Calu3 (cell line): ENCODE results near the gene PREP. TPM values are rescaled to one million over a fixed set of nuclear protein-coding genes. Genes with fewer than 3 reads are reported as not detected.

Experiments
- BruUV-seq: library from RNA; stranded (reverse); fragments of 400-500 nt; replicated peaks from 2 replicates; lab custom pipeline; 2021; lab: Mats Ljungman, UMichigan
- CTCF ChIA-PET: fragments of 300-600 bp; sonication (Branson Sonifier 250); formaldehyde crosslinking; loops from one replicate; lab custom pipeline; 2022; ENCODE audit warnings: antibody characterized with exemption; lab: Charles Lee
- DNase-seq: peaks from one replicate; pipeline ENCODE4 v3.0.0; 2022
- H3K27ac Mint-ChIP-seq: one replicate; pipeline ENCODE4 v1.8.0; 2022; ENCODE audit warnings: mixed read lengths; ENCODE audit not compliant: unreplicated experiment
- H3K27me3 Mint-ChIP-seq: one replicate; pipeline ENCODE4 v1.8.0; 2022; ENCODE audit warnings: mixed read lengths; ENCODE audit not compliant: unreplicated experiment
- H3K36me3 Mint-ChIP-seq: one replicate; pipeline ENCODE4 v1.8.0; 2022; ENCODE audit warnings: mild to moderate bottlenecking, moderate library complexity, mixed read lengths; ENCODE audit not compliant: insufficient read depth, unreplicated experiment
- H3K4me1 Mint-ChIP-seq: one replicate; pipeline ENCODE4 v1.8.0; 2022; ENCODE audit warnings: mild to moderate bottlenecking, low read depth, mixed read lengths; ENCODE audit not compliant: unreplicated experiment
- H3K4me3 Mint-ChIP-seq: one replicate; pipeline ENCODE4 v1.8.0; 2022; ENCODE audit warnings: mild to moderate bottlenecking, low read depth, moderate library complexity, mixed read lengths; ENCODE audit not compliant: unreplicated experiment
- H3K9me3 Mint-ChIP-seq: one replicate; pipeline ENCODE4 v1.8.0; 2022; ENCODE audit warnings: low read depth, mixed read lengths; ENCODE audit not compliant: unreplicated experiment
- CTCF ChIP-seq: fragments of 200-600 bp; IDR thresholded peaks from one replicate; pipeline ENCODE4 v1.8.0; 2022; ENCODE audit warnings: antibody characterized with exemption; ENCODE audit not compliant: unreplicated experiment
- intact Hi-C: fragments of 100-400 bp; cut with micrococcal nuclease; formaldehyde crosslinking; loops from one replicate; pipeline ENCODE4 v1.10.0; 2022; ENCODE audit not compliant: unreplicated experiment
- total RNA-seq: library from RNA; stranded (reverse); gene quantifications from 2 replicates; pipeline ENCODE4 v1.2.3, GENCODE V29; 2022

PREP gene
- total RNA-seq, 1 experiment from 2014 or later = 70.4 TPM

DNA sequence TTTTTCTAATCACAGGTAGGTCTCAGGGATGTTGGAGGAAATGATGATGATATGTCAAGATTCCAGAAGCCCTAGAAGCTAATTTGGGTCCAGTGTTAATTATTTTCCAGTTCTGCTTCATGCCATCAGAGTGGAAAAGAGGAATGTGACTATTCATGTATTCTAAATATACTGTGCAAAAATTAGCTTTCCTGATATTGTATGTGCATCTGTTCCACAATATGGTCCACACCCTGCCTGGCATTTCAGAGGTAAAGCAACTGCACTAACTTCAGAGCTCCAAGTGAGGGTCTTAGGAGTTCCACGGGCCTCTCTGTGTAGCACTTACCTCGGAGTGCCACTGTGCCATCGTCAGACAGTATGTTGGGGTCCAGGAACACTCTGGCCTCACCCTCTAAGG lies 27.1 kb downstream of the PREP start:
- TF ChIP-seq CTCF = no peak
- CTCF ChIA-PET = interaction anchor here (0.6 to 0.7 kb wide), 2 partner anchors 27 to 265 kb away, joined by 3 read pairs; partner anchors contain the start of gene PREP
- H3K27ac Mint-ChIP-seq = peak overlapping the region; percentile 88
- no peaks in the 10 kb centered on the region for H3K27me3 Mint-ChIP-seq
- BruUV-seq = no TSS peak
- intact Hi-C loops = no loop called here
- H3K4me3 Mint-ChIP-seq = no peak overlapping the region
- H3K9me3 Mint-ChIP-seq = no peaks in the 10 kb centered on the region
- DNase-seq = no peak
- H3K4me1 Mint-ChIP-seq = peaks cover 67% of the 10 kb centered on the region
- peaks cover 58% of the 10 kb centered on the region for H3K36me3 Mint-ChIP-seq

GRCh38 chr6:105374010-105374420 lies 28.9 kb downstream of the PREP start:
- Mint-ChIP-seq H3K27me3 (no peaks in the 10 kb centered on the region), H3K9me3 (no peaks in the 10 kb centered on the region), H3K27ac (peak overlapping the region; percentile 92), H3K4me3 (no peak overlapping the region), H3K36me3 (peaks cover 57% of the 10 kb centered on the region), H3K4me1 (peaks cover 55% of the 10 kb centered on the region)
- intact Hi-C loops = no loop called here
- no peak for TF ChIP-seq CTCF
- peak; percentile 62 for DNase-seq
- BruUV-seq = no TSS peak
- CTCF ChIA-PET = interaction anchor here (0.6 to 3.2 kb wide), 9 partner anchors 10 to 47 kb away, joined by 3 to 13 read pairs (median 5); partner anchors contain the start of gene PREP

- TF ChIP-seq CTCF = no peak
- peak overlapping the region; percentile 59 for H3K4me3 Mint-ChIP-seq
- H3K9me3 Mint-ChIP-seq = no peaks in the 10 kb centered on the region
- DNase-seq = no peak
- no TSS peak for BruUV-seq
- H3K27ac Mint-ChIP-seq = peak overlapping the region; percentile 92
- intact Hi-C loops = loop anchor here (2.0 kb wide), 1 partner anchor 15 kb away; no protein-coding TSS in a partner anchor
- peaks cover 52% of the 10 kb centered on the region for H3K36me3 Mint-ChIP-seq
- CTCF ChIA-PET = interaction anchor here (0.6 to 3.2 kb wide), 9 partner anchors 10 to 47 kb away, joined by 3 to 13 read pairs (median 5); partner anchors contain the start of gene PREP
- no peaks in the 10 kb centered on the region for H3K27me3 Mint-ChIP-seq
- peaks cover 55% of the 10 kb centered on the region for H3K4me1 Mint-ChIP-seq
Observed at GRCh38 chr6:105373481-105373880, 29.4 kb downstream of the PREP start.

- CTCF ChIA-PET = interaction anchor here (0.5 to 3.2 kb wide), 9 partner anchors 9 to 249 kb away, joined by 3 to 13 read pairs (median 5); partner anchors contain the start of gene PREP
- BruUV-seq = no TSS peak
- intact Hi-C loops = loop anchor here (1.0 to 2.0 kb wide), 2 partner anchors 16 to 29 kb away; no protein-coding TSS in a partner anchor
- Mint-ChIP-seq H3K27ac (peak overlapping the region; percentile 92), H3K27me3 (no peaks in the 10 kb centered on the region), H3K4me3 (peak overlapping the region; percentile 59), H3K4me1 (peaks cover 50% of the 10 kb centered on the region), H3K9me3 (no peaks in the 10 kb centered on the region), H3K36me3 (peaks cover 47% of the 10 kb centered on the region)
- DNase-seq = peak; percentile 65
- TF ChIP-seq CTCF = no peak
Observed at GRCh38 chr6:105372849-105373182, 30.1 kb downstream of the PREP start.
